NCI-H774 (cell line): ENCODE measurements around the gene KPNA3.

Experiments
- DNase-seq: peaks from one replicate; lab custom pipeline; 2025; lab: John Stamatoyannopoulos, UW

Gene KPNA3

DNA sequence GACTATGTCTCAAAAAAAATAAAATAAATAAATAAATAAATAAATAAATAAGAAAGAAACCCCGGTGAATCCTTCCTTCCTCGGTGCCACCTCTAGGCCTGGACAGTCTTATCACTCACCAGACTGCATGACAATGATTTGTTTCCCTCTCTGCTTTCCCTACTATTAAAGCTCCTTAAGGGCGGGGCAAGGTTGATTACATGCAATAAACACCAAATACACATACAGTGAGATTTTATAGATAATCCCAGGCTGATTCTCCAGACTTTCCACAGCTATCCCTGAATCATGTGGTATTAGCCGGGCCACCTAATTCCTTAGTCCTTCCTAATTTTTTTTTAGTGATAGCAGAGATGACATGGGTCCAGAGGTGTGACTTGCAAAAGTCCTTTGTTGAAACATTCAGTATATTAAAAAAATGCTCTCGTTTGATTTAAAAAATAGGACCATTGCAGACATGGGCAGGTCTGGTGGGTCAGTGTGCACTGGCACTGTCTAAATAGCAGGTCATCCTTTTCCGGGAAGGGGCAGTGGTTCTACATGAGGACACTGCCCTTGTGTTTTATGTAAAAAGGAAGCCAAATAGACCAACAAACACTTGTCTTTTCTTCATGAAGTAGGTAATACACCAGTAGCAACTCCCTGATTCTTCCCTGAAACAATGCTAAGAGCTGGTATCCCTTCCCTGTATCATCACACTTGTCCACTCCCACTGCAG is 115.7 kb downstream of the KPNA3 start:
- no peak for DNase-seq

DNA sequence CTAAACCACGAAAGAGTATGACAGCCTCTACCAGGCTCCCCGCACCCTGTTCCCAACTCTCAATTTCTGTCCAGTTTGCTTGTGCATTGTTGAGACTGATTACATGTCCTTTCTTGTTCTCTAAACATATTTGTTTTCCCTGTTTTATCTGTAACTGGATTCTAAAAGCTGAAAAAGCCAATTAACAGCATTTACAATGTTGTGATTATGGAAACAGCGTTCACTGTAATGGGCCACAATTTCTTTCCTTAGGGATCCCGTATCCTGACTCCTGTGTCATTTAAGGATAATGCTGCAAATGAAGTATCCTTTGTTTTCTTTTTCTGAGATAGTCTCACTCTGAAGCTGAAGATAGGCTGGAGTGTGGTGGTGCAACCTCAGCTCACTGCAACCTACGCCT is 121.7 kb downstream of the KPNA3 start:
- no peak for DNase-seq

DNA sequence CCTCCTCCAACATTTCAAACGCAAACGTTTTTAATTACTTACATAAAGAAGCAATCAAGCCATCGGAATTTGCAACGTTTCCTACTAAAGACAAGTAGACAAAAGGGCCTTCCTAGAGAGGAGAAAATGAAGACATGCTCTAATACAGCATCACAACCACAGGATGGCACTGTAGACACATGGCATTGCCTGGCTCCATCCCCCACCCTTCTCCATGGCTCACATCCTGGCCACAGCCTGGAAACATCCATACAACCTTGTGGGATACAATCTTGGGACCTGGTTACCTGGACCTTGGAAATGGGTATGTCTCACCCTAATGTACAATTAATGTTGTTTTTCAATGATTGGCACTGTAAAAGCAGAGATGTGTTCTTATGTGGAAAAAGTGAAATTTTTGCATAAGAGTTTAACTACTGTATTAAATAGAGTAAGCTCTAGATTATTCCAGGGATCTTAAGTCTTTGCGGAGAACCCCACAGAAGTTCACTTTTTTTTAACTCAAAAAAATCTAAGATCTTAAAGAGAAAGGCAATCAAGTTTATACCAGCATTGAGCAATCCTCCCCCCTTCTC is 122.7 kb downstream of the KPNA3 start:
- no peak for DNase-seq

GRCh38 chr13:49667773-49668172 is 124.7 kb downstream of the KPNA3 start:
- no peak for DNase-seq

DNA sequence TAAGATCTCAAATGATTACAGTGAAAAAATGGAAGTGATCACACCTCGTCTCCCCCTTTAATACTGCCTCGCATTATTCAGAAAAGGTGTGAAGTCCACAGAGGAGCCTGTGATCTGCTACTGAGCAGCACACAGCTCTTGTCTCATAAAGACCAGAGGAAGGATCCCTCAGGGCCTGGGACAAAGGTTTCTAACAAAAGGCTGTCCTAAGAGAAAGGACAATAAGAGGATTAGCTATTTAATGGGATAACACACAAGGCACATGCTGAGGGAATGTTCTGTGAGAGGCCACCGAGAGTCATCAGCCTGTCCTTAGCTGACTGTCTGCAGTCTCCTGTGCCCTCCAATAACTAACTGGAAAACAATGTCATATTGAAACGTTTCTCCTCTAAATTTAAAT is 127.9 kb downstream of the KPNA3 start:
- DNase-seq, result no peak

- no peak for DNase-seq
Measured at GRCh38 chr13:49657241-49657641, 135.2 kb downstream of the KPNA3 start.

- DNase-seq, result no peak
Measured at GRCh38 chr13:49655906-49656305, 136.6 kb downstream of the KPNA3 start.

- no peak for DNase-seq
Measured at GRCh38 chr13:49654011-49654410, 138.5 kb downstream of the KPNA3 start.

GRCh38 chr13:49653478-49653877 is 139.0 kb downstream of the KPNA3 start:
- DNase-seq, result no peak

DNA sequence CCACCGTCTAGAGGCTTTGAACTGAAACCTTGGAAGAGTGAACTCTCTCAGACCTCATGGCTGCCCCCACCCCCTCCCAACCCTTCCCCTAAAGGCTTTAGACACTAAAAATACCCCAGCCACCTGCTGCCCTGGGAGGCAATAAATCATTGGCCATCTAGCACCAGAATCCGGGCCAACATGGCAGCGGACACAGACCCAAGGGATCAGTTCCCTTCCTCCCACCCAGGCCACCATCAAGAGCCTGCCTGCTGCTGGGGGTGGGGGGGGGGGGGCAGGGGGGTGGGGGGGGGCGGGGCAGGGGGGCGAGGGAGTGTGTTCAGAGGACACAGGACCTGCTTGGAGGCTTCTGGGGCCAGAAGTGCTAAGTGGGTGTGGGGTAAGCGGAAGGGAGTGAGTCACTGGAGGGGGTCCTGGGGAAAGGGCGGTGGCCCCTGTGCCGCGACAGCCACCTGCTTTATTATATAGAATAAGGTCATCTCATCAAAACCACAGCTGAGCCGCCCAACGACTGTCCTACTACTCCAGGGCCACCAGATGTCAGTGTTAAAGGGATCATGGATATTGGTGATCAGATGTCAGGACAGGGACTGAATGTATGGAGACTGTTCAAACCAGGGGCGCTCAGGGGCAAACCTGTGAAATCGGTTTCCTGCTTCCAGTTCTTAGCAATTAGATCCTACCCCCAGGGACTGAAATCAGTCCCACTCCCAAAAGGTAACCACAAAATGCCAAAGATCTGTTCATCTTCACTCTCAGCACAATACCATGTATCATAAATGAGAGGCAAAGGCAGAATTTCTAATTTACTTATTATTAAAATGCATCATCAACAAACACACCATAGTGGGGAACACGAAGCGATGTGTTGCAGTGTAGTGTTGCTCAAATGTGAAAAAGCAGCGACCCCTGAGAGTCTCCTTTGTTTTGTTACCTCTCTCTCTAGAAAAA is 139.9 kb downstream of the KPNA3 start:
- no peak for DNase-seq

GRCh38 chr13:49651570-49652354 is 140.7 kb downstream of the KPNA3 start:
- no peak for DNase-seq

GRCh38 chr13:49649963-49650312 is 142.5 kb downstream of the KPNA3 start:
- DNase-seq, result no peak
